GM19452 (cell line): ENCODE measurements around the gene CAMK1G.

Source experiments
- ATAC-seq: cut with Tn5 transposase; IDR thresholded peaks from one replicate; pipeline ENCODE4 v1.9.1; 2021; ENCODE audit not compliant: unreplicated experiment

Gene CAMK1G

DNA sequence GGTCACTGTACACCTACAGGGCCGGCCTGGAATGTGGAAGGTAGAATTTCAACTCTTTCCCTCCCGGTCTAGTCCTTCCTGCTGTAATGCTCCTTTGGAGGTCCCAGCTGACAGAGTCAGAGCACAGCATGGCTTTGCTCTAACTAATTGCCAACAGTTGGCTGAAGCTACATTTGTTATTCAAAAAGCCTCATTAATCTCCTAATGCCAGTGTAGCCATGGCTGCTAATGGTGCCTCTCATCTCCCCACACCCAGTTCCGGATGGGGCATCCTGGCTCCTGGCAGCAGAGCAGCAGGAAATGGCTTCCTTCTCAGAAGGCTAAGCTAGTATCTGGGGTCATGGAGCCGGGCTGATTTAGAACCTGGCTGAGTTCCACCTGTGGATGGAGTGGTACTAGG lies 18.7 kb upstream of the CAMK1G start:
- ATAC-seq = no peak

GRCh38 chr1:209565759-209566678 lies 17.5 kb upstream of the CAMK1G start:
- ATAC-seq = peak; percentile 72

DNA sequence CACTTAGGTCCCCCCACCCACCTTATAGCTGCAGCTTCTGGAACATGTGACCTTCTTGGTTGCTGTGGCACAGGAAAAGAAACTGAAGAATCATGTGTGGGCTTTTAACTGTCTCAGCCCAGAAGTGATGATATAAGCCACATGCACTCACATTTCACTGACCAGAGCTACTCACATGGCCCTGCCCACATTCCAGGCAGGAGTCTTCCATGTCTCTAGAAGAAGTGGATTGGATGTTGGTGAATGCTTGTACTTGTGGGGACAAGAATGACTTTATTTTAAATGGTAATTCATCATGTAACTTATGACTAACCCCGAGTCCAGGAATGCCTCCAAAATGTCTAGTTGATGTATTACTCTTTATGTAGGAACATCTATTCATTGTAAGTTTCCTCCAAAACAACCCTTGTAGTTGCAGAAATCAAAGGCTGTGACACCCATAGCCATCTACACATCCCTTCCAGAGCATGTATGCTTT lies 15.8 kb upstream of the CAMK1G start:
- ATAC-seq = no peak

GRCh38 chr1:209569455-209570207 lies 13.9 kb upstream of the CAMK1G start:
- no peak for ATAC-seq

DNA sequence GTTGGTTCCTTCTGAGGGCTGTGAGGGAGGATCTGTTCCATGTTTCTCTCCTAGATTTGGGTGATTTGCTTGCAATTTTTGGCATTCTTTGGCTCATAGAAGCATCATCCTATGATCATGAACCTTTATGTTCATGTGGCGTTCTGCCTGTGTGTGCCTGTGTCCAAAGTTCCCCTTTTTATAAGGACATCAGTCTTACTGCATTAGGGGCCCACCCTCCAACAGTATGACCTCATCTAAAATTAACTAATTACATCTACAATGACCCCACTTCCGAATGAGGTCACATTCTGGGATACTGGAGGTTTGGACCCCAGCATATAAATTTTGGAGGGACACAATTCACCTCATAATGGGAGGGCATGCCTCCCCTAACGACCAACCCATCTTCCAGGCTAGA lies 12.8 kb upstream of the CAMK1G start:
- ATAC-seq = no peak

DNA sequence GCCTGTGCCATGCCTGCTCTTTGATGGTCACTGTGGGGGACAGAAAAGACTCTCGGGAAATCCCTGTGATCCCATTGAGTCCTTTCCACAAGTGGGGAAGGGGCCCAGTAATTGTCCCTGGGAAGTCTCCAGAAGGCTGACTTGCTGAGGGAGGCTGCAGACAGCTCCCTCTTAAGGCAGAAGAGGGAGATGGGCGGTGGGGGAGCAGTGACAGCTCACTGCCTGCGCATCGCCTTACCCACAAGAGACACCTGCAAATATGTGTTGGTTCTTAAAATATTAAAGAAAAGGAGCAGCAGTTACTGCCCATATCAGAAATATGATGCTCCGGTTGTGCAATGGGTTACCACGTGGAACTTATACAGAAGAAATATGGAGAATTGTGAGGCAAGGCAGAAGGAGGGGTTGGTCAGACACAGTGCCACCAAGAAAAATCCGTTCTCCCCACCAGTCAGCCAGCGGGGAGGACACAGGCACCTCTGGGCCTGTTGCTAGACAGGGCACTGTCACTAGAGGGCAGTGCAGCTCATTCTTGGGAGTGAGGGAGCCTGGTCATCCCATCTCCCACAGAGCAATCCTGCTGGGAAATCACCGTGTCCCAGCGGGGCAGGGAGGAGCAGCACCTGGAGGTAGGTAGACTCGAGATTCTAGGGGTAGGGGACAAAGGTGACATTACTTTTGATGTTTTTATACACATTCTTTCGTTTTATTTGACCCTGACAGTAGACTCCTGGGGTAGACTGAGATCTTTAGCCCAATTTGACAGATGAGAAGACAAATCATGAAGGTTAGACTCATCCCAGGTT lies 6.9 kb upstream of the CAMK1G start:
- ATAC-seq = peak; percentile 80

- no peak for ATAC-seq
Observed at GRCh38 chr1:209577346-209577745, 6.2 kb upstream of the CAMK1G start.

- no peak for ATAC-seq
Observed at GRCh38 chr1:209580577-209580976, 2.9 kb upstream of the CAMK1G start.

GRCh38 chr1:209584231-209584672 lies 738 bp downstream of the CAMK1G start:
- no peak for ATAC-seq

GRCh38 chr1:209585197-209585596 lies 1.7 kb downstream of the CAMK1G start:
- ATAC-seq = no peak

DNA sequence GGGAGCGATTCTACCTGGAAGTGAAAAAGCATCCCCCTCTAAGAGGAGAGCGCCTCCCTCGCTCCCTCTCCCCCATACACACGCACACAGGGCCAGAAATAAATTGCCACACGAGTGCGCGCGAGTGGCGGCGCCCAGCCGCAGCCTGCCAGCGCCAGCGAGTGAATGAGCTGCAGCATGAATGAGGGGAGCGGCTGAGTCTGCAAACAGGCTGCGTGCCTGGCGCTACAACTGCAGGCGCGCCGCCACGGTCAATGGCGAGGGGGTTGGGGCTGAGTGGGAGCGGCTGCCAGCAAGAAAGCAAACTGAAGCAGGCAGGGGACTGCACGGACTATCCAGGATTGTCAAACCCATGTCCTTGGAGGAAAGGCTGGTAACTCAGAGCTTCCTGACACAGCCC lies 2.2 kb downstream of the CAMK1G start:
- no peak for ATAC-seq

GRCh38 chr1:209586221-209586740 lies 2.8 kb downstream of the CAMK1G start:
- no peak for ATAC-seq

- no peak for ATAC-seq
Observed at GRCh38 chr1:209587789-209588188, 4.3 kb downstream of the CAMK1G start.

GRCh38 chr1:209589440-209589839 lies 5.9 kb downstream of the CAMK1G start:
- ATAC-seq = no peak

GRCh38 chr1:209589863-209590262 lies 6.3 kb downstream of the CAMK1G start:
- ATAC-seq = no peak

DNA sequence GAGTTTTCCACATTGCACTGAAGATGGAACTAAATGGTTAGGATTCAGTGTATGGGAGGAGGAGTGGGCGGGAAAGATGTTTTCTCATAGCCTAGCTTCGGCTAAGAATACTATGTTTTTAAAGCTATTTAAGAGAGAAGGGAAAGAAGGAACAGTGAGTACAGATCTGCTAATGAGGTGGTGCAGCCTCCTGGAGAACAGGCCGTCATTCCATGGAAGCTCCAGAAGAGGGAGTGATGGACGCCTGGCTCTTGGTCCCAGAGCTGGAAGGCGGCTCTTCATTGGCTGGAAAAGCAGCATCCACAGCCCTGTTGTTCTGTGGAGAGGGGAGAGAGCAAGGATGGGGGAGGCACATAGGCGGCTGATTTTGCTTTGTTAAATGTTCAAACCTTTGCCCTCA lies 6.9 kb downstream of the CAMK1G start:
- no peak for ATAC-seq

DNA sequence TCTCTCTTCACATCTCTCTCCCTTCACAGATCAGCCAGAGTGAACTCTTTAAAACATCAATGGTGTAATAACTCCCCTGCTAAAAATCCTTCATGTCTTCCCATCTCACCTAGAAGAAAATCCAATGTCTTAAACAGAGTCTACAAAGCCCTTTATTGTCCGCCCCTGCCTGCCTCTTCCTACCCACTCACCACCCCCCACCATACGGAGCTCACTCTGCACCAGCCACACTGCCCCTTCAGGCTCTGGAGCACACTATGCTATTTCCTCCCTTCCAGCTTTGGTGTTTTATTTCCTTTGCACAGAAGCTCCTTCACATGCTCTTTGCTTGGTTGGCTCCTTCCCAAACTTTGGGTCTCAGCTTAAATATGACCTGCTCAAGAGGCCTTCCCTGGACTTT lies 10.2 kb downstream of the CAMK1G start:
- no peak for ATAC-seq

GRCh38 chr1:209594440-209594839 lies 10.9 kb downstream of the CAMK1G start:
- no peak for ATAC-seq

- no peak for ATAC-seq
Observed at GRCh38 chr1:209595028-209595427, 11.5 kb downstream of the CAMK1G start.

GRCh38 chr1:209595599-209596285 lies 12.2 kb downstream of the CAMK1G start:
- no peak for ATAC-seq
